GM19372 (cell line): ENCODE data around the gene C14orf180.
"Not testable (repeated sequence)": the region's sequence is repeated elsewhere in the genome, so short reads cannot be mapped to it uniquely, and the experiment has no call there.

ENCODE experiments used
- ATAC-seq: cut with Tn5 transposase; IDR thresholded peaks from one replicate; pipeline ENCODE4 v1.9.1; 2021; ENCODE audit warnings: mild to moderate bottlenecking, low read depth, moderate library complexity; ENCODE audit not compliant: unreplicated experiment

Gene C14orf180

DNA sequence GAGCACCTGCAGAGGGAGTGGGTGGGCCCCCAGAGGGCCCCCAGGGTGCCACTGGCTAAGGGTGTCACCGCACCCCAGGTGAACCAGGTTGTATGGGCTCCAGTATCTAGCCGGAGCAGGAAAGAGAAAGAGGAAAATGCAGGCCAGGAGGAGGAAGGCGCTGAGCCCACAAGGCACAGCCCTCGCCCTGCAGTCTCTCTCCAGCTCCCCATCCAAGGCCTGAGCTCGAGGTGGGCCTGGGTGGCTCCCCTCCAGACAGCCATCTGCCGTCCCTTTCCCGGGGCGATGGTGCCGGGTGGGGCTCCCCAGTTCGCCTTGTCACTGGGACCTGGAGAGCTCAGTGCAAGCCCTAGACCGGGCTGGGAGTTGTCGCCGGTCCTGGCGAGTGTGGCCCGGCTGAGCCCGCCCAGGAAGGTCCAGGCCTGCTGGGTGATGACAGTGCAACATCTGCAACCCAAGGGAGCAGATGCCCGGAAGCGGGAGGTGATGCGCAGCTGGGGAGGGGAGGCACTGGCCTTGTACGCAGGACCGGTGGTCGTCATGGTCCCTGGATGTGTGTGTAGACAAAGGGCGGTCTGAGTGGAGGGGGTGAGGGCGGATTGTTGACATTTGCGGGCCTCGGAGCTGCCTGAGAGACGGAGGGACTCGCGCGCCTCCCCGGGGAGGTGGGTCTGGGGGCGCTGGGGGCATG lies 24.3 kb downstream of the C14orf180 start:
- ATAC-seq: no peak

- ATAC-seq: no peak
These were observed 25.2 kb downstream of the C14orf180 start, which contains the start of gene TMEM179 for GRCh38 chr14:104604458-104605449. TSS of gene TMEM179 (minus strand) at chr14:104604772. CDS start at chr14:104604741, 31 bp downstream.

DNA sequence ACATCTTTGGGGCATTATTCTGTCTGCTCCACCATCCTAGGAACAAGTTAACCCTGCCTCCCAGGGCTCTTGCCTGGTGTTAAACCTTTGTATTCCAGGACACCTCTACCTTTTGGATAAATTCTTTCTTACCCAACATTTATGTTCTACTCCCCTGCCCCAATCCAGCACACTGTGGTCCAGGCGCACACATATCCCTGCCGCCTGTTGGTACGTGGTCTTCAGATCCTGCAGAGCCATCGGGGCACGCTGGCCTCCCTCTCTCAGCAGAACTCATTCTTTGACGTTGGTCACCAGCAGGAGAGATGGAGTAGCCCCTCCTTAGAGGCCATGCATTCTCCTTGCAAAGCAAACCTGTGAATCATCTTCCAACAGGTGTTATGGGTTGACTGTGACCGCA lies 30.1 kb downstream of the C14orf180 start:
- no peak for ATAC-seq

DNA sequence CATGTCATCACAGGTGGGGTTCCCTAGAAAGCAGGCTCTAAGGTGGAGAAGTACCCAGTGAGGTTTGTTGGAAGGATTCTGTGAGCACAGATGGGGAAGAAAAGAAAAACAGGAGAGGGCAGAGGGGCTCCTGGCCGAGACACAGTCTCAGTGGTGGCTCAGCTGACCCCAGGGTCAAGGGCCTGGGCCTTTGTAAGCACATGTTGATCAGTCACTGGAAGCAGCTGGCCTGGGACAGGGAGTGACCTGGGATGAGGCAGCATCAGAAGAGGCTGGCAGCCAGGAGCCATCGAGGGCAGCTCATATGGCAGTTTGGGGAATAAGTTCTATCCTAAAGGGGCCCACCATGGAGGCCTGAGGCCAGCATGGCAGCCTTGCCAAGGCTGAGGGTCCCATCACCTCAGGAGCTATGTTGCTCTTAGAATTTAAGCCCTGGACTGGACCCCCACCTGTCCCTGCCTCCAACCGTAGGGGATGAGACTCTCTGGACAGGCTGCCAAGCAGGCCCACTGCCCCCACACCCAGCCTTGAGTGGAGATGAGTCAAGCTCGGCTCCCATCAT lies 31.3 kb downstream of the C14orf180 start:
- ATAC-seq: no peak

GRCh38 chr14:104611881-104612280 lies 32.3 kb downstream of the C14orf180 start:
- ATAC-seq: no peak

DNA sequence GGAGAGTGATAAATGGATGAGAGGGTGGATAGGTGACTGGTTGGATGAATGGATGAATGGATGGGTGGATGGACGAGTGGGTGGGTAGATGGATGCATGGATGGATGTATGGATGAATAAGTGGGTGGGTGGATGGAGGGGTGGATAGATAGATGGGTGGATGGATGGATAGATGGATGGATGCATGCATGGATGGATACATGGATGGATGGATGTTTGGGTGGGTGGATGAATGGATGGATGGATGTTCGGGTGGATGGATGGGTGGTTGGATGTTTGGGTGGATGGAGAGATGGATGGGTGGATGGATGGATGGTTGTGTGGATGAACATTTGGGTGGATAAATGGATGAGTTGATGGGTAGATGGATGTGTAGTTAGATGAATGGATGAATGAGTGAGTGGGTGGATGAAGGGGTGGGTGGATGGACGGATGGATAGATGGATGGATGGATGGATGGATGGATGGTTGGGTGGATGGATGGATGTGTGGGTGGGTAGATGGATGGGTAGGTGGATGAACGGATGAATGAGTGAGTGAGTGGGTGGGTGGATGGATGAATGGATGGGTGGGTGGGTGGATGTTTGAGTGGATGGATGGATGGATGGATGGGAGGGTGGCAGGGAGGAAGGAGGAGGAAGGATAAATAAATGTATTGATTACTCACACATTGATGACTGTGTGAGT lies 34.7 kb downstream of the C14orf180 start:
- no peak for ATAC-seq

DNA sequence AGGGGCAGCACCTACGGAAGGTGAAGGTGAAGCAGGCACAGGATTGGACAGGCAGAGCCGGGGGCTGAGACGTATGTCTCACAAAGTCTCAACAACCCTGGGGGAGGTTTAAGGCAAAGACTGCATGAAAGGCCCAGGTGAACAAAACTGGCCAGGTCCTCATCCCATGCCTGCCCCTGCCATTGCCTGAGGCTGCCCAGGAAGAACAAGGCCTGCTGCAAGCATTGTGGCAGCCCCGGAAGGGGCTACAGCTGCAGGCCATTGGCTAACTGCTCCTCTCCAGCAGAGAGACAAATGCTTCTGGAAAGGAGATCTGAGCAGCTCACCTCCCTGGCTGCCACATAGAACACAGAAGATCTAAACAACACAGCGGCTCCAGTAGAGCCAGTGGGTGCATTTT lies 45.4 kb downstream of the C14orf180 start:
- ATAC-seq: no peak

GRCh38 chr14:104632781-104633180 lies 53.2 kb downstream of the C14orf180 start:
- no peak for ATAC-seq

GRCh38 chr14:104633276-104634137 lies 53.9 kb downstream of the C14orf180 start:
- ATAC-seq: no peak

- ATAC-seq: no peak
These were observed 54.7 kb downstream of the C14orf180 start for GRCh38 chr14:104634138-104634760.

- ATAC-seq: no peak
These were observed 55.5 kb downstream of the C14orf180 start for GRCh38 chr14:104634886-104635570.

DNA sequence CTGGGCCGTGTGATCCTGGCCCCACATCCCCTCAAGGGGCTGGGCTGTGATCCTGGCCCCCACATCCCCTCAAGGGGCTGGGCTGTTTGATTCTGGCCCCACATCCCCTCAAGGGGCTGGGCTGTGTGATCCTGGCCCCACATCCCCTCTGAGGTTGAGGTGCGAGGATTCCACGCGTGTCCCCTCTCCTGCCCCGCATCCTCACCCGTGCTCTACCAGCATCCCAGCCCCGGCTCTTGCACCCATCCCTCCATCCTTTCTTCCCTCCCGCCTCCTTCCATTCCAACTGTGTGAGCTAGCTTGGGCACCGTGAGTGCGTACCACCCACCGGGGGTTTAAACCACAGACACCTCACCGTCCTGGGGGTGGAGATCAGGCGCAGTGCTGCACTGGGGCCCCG lies 56.2 kb downstream of the C14orf180 start:
- no peak for ATAC-seq

- no peak for ATAC-seq
These were observed 56.6 kb downstream of the C14orf180 start for GRCh38 chr14:104636131-104636530.

- not testable (repeated sequence) for ATAC-seq
These were observed 57.4 kb downstream of the C14orf180 start for GRCh38 chr14:104636846-104637545.

- ATAC-seq: no peak
These were observed 58.0 kb downstream of the C14orf180 start for GRCh38 chr14:104637546-104638003.

DNA sequence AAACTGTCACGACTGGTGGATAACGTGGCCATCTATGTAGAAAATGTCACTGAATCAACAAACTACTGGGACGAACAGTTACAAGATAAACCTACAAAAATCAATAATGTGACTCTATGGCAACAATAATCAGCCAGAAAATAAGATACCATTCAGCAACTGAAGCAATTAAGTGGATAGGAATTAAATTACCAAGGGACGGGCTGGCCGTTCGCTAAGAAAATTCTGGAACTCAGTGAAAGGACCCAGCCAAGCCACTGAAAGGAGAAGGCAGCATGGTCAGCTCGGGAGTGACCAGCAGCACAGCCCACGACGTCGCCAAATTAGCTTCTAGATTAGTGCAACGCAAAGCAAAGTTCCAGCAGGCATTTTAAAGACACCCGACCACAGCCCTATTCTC lies 58.6 kb downstream of the C14orf180 start:
- ATAC-seq: no peak

DNA sequence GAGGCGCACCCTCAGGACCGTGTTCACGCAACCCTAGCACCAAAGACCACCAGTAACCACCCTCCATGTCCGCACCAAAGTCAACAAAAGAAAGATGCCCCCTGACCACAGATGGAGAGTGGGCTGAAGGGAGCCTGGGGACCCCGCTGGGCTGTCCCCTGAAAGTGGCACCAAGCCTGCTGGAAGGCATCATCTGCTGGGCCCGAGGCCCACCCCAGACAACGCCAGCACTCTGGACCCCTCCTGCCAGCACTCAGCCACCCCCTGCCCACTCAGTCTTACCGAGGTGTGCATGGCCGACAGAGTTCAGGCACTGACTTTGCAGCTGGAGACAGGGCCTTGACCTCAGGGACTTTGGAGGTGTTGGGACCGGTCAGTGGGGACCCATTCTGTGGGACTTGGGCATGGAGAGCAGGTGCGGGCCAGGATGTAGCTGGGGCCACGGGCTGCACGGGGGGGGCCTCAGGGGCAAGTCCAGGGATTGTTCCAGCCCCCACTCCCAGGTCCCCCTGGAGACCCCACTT lies 59.4 kb downstream of the C14orf180 start:
- no peak for ATAC-seq

DNA sequence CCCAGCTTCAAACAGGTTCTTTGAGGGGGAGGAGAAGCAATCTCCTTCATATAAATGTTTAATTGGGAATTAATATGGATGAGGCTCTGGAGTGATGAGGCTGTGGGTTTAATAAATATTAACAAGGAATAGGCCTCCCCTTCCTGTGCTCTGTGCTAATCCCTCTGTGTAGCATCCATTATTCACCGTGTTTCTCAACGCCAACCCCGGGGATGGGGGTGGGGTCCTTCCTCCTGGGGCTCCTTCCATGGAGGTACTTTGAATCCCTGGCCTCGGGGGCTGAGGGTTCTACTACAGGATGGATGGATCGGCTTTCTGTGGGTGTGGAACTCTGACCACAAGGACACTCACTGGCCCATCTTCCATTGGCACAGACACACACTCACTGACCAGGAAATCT lies 59.9 kb downstream of the C14orf180 start:
- ATAC-seq: no peak
